Measurements from ENCODE around the gene PIEZO2.

Gene PIEZO2

DNA sequence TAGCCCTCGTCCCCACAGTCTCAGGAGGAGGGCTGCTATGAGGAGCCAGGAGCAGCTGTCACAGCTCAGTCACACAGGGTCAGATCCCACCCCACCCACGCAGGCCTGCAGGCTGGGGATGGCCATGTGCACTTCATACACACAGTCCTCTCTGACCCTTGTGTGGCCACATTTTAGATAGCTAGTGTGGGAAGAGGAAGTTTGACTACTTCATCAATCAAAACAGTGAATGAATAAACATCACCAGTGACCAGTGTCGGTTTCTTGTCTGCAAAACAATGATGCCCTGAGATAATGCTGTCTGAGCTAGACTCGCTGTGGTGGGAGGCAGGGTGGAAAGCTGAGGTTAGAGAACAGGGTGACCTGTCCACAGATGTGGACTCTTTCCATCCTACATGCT is 107.1 kb downstream of the PIEZO2 start:
- Histone ChIP-seq H3K9me3 (no peaks in the 10 kb centered on the region), H3K27me3 (no peaks in the 10 kb centered on the region), H3K36me3 (no peaks in the 10 kb centered on the region), H3K4me3 (ENCODE audit: low read depth, low read length) (no peak overlapping the region), H3K4me1 (no peaks in the 10 kb centered on the region)
- TF ChIP-seq, protein P1, sequence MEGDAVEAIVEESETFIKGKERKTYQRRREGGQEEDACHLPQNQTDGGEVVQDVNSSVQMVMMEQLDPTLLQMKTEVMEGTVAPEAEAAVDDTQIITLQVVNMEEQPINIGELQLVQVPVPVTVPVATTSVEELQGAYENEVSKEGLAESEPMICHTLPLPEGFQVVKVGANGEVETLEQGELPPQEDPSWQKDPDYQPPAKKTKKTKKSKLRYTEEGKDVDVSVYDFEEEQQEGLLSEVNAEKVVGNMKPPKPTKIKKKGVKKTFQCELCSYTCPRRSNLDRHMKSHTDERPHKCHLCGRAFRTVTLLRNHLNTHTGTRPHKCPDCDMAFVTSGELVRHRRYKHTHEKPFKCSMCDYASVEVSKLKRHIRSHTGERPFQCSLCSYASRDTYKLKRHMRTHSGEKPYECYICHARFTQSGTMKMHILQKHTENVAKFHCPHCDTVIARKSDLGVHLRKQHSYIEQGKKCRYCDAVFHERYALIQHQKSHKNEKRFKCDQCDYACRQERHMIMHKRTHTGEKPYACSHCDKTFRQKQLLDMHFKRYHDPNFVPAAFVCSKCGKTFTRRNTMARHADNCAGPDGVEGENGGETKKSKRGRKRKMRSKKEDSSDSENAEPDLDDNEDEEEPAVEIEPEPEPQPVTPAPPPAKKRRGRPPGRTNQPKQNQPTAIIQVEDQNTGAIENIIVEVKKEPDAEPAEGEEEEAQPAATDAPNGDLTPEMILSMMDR (IDR thresholded peaks at IDR 0.05; ENCODE audit: low read depth, low read length) = no peak
- no peak for DNase-seq

DNA sequence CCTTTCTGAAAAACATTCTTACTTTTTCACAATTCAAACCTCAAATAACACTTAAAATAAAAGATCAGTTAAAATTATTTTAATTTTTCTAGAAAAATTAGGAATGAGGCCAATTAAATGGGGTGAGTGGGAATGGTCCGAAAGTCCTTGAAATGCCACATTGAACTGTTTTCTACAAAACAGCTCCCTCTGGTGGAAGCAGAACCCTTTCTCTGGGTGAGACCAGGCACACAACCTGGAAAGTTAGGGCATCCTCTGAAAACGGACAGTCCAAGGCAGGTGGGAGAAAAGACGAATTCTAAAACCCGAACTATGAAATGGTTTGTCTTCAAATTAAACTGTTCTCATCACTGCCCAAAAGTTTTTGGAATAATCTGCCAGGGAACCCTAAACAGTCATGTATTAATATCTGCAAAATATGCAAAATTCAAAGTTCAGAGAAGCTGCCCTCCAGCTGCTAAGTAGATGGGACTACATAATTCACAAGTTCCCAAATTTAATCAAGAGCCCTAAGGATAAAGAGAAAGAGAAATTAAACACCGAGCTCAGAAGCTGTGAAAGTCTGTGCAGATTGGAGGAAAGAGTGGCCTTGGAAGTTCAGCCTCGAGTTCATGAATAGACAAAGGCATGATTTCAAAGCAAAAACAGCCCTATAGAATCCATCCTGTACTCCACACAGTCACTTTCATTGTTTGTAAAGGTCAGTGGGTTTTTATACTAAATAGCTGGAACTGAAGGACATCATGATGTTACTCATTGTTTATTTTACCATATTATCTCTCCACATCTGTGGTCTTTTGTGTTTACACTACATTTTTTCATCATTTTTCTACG is 108.3 kb downstream of the PIEZO2 start:
- no peaks in the 10 kb centered on the region for H3K4me1 ChIP-seq
- no peaks in the 10 kb centered on the region for H3K36me3 ChIP-seq
- H3K27me3 ChIP-seq = no peaks in the 10 kb centered on the region
- H3K4me3 ChIP-seq (ENCODE audit: low read depth, low read length) = no peak overlapping the region
- H3K9me3 ChIP-seq = no peaks in the 10 kb centered on the region
- TF ChIP-seq, protein P1 (IDR thresholded peaks at IDR 0.05; ENCODE audit: low read depth, low read length) = peak; percentile 76
- DNase-seq = peak; percentile 56

DNA sequence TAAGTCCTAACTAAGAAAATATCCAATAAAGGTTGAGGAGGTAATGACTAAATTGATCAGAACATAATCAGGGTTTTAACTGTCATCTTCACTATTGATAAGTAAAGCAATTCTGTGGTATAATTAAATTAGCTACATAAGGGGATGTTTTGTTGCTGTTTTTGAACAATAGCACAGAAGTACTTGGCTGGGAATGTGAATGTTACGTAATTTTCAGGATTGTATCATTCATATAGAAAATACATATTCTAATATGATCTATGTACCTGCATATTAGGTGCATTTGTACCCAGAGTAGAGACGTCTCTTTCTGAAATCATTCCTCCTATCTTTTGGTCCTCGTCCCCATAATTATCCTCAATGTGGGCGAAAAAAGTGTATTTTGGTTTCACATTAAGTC is 109.0 kb downstream of the PIEZO2 start:
- no peaks in the 10 kb centered on the region for H3K9me3 ChIP-seq
- H3K27me3 ChIP-seq = no peaks in the 10 kb centered on the region
- no peaks in the 10 kb centered on the region for H3K36me3 ChIP-seq
- H3K4me3 ChIP-seq (ENCODE audit: low read depth, low read length) = no peak overlapping the region
- DNase-seq = no peak
- TF ChIP-seq, protein P1 (IDR thresholded peaks at IDR 0.05; ENCODE audit: low read depth, low read length) = no peak
- H3K4me1 ChIP-seq = no peaks in the 10 kb centered on the region

DNA sequence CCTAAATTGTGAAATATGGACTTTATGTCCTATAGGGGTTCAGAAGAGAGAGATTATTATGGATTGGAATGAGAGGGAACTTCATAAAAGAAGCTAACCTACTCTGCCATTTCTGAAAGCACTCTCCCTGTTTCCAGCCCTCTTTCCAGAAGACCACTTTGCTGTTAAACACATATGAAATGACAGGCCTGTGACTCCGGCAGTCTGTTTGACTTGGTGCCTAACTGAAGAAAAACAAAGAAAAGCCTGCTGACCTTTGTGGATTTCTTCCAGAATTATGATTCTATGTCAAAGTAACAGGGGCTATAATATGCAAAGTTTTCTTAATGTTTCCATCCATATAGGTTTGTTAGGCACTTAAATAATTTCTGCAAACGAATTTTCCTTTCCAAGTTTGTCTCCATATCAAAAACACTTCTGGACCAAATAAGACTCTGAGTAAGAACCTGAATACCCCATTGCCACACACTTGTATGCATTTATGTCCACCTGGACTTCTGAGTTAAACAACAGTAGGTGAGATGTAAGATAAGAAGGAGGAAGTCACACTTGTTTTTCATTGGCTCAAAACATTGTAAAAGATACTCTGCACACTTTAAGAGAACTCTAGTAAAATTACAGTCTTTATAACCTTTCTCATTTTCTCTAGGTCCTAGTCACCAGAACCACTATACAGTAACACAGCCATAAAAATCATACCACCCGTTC is 111.7 kb downstream of the PIEZO2 start:
- Histone ChIP-seq H3K9me3 (no peaks in the 10 kb centered on the region), H3K27me3 (no peaks in the 10 kb centered on the region), H3K4me3 (ENCODE audit: low read depth, low read length) (no peak overlapping the region), H3K4me1 (no peaks in the 10 kb centered on the region), H3K36me3 (no peaks in the 10 kb centered on the region)
- TF ChIP-seq, protein P1 (IDR thresholded peaks at IDR 0.05; ENCODE audit: low read depth, low read length) = no peak
- DNase-seq = no peak

DNA sequence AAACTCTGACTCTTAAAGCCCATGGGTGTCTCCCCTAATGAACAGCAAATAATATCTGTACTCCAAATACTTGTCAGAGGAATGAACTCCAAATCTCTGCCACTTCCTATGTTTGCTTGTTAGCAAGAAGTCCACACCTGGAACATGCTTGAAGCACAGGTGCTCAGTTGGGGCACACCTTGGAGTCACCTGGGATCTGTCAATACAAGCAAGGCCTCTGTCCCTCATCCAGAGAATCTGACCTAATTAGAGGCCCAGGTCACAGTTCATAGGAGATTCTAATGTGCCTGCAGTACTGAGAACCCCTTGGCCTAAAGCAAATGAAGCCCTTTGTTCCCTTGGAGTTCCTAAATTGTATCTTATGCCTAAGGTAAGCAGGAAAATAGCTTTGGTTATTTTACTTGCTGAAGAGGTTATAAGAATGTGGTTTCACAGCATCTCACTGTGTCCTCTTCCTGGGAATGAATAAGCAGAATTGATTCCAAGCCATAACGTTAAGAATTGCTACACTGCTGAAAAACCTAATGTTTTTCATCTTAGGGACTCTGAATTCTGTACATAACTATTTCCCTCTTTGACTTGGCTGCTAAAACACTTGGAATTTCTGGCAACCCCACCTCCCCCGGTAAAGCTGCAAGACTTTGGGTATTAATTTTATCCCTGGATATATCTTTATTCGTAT is 113.4 kb downstream of the PIEZO2 start:
- Histone ChIP-seq H3K36me3 (no peaks in the 10 kb centered on the region), H3K4me3 (ENCODE audit: low read depth, low read length) (no peak overlapping the region), H3K9me3 (no peaks in the 10 kb centered on the region), H3K27me3 (no peaks in the 10 kb centered on the region), H3K4me1 (no peaks in the 10 kb centered on the region)
- TF ChIP-seq, protein P1 (IDR thresholded peaks at IDR 0.05; ENCODE audit: low read depth, low read length) = no peak
- no peak for DNase-seq
